Common myeloid progenitor, CD34-positive (primary cell): Measurements from ENCODE around the gene HAPLN2.

Source experiments
- CTCF ChIA-PET: fragments of 350-600 bp; sonication (Branson Sonifier 250); formaldehyde crosslinking; loops from one replicate; lab custom pipeline; 2021; ENCODE audit warnings: antibody characterized with exemption; lab: Charles Lee
- POLR2A ChIA-PET: fragments of 350-600 bp; sonication (Branson Sonifier 250); formaldehyde crosslinking; loops from one replicate; lab custom pipeline; 2021; ENCODE audit warnings: antibody characterized with exemption; lab: Charles Lee
- DNase-seq, 3 donors: peaks; one replicate each; pipeline versions ENCODE4 v3.0.0 to v3.0.0-alpha.2; 2013
- H3K27ac ChIP-seq, 2 experiments: 1 replicate in 1 of 2; 2 replicates in 1 of 2; pipeline ENCODE4 v1.7.0; 2013; ENCODE audit warnings: inconsistent platforms in 2 of 2, low read length in 2 of 2, mild to moderate bottlenecking in 2 of 2, low read depth in 1 of 2, moderate library complexity in 1 of 2; ENCODE audit not compliant: severe bottlenecking in 2 of 2, insufficient read depth in 1 of 2, poor library complexity in 1 of 2
- H3K27me3 ChIP-seq, 5 experiments: replicated peaks in 2 of 5; 1 replicate in 3 of 5; 2 replicates in 2 of 5; pipeline versions ENCODE4 v1.6.1 to v1.7.0; 2013; ENCODE audit warnings: low read length in 4 of 5, mild to moderate bottlenecking in 2 of 5, moderate library complexity in 2 of 5, inconsistent platforms in 1 of 5; ENCODE audit not compliant: insufficient read depth in 5 of 5, control insufficient read depth in 4 of 5
- H3K36me3 ChIP-seq, 4 experiments: 1 replicate in 2 of 4; 2 replicates in 2 of 4; pipeline versions ENCODE4 v1.6.1 to v1.7.0; 2013; ENCODE audit warnings: low read length in 3 of 4, control low read depth in 1 of 4, mild to moderate bottlenecking in 1 of 4; ENCODE audit not compliant: control insufficient read depth in 4 of 4, insufficient read depth in 4 of 4
- H3K4me1 ChIP-seq, 4 experiments: 1 replicate in 3 of 4; 2 replicates in 1 of 4; pipeline versions ENCODE4 v1.6.1 to v1.7.1; 2013; ENCODE audit warnings: low read length in 3 of 4, mild to moderate bottlenecking in 3 of 4, control low read depth in 1 of 4, inconsistent platforms in 1 of 4, moderate library complexity in 1 of 4; ENCODE audit not compliant: control insufficient read depth in 4 of 4, insufficient read depth in 4 of 4; ENCODE audit errors: control extremely low read depth in 1 of 4
- H3K4me3 ChIP-seq, 7 experiments: 1 replicate in 4 of 7; 2 replicates in 3 of 7; pipeline versions ENCODE4 v1.5.1 to v1.7.0; 2013; ENCODE audit warnings: mild to moderate bottlenecking in 7 of 7, low read length in 6 of 7, moderate library complexity in 6 of 7, inconsistent platforms in 2 of 7, low read depth in 2 of 7, control low read depth in 1 of 7; ENCODE audit not compliant: insufficient read depth in 4 of 7, control insufficient read depth in 1 of 7; ENCODE audit errors: extremely low read depth in 1 of 7
- H3K9me3 ChIP-seq, 5 experiments: 1 replicate in 4 of 5; 2 replicates in 1 of 5; pipeline versions ENCODE4 v1.6.1 to v1.7.1; 2013; ENCODE audit warnings: low read length in 4 of 5, mild to moderate bottlenecking in 2 of 5, inconsistent platforms in 1 of 5, low read depth in 1 of 5, moderate library complexity in 1 of 5; ENCODE audit not compliant: control insufficient read depth in 4 of 5, insufficient read depth in 2 of 5; ENCODE audit errors: control extremely low read depth in 1 of 5
- WGBS: methylation state at CpG from one replicate; pipeline ENCODE4 v1.1.5; 2013; ENCODE audit not compliant: insufficient coverage; 5-methylcytosine and 5-hydroxymethylcytosine counted together

Gene HAPLN2

GRCh38 chr1:156658496-156658895 lies 39.3 kb downstream of the HAPLN2 start:
- ChIA-PET CTCF (interaction anchor here (0.6 to 16.8 kb wide), 15 partner anchors 10 to 270 kb away, joined by 3 to 351 read pairs (median 4); partner anchors contain the start of genes BCAN, HAPLN2, ISG20L2 and METTL25B), POLR2A (interaction anchor here (0.9 kb wide), 1 partner anchor 31 kb away, joined by 3 read pairs; no protein-coding TSS in a partner anchor)
- 97% methylated on average over 14 of the region's 14 CpGs for WGBS
- peaks cover 0 to 42% (median 27%) of the 10 kb centered on the region in 5 experiments for H3K27me3 ChIP-seq
- no peaks in the 10 kb centered on the region for H3K36me3 ChIP-seq
- no peak overlapping the region for H3K4me3 ChIP-seq
- no peak overlapping the region for H3K27ac ChIP-seq
- DNase-seq: no peak
- peaks cover 3 to 72% (median 65%) of the 10 kb centered on the region in 4 experiments for H3K4me1 ChIP-seq
- H3K9me3 ChIP-seq: no peaks in the 10 kb centered on the region

- Histone ChIP-seq H3K4me1 (peaks cover 3 to 77% (median 67%) of the 10 kb centered on the region in 4 experiments), H3K9me3 (no peaks in the 10 kb centered on the region), H3K27me3 (peaks cover 0 to 37% (median 23%) of the 10 kb centered on the region in 5 experiments), H3K4me3 (no peak overlapping the region), H3K27ac (no peak overlapping the region), H3K36me3 (no peaks in the 10 kb centered on the region)
- ChIA-PET POLR2A (no interaction called here), CTCF (interaction anchor here (0.7 to 16.8 kb wide), 12 partner anchors 9 to 179 kb away, joined by 3 to 351 read pairs (median 6); partner anchors contain the start of genes BCAN, CRABP2, HAPLN2 and ISG20L2)
- no peak for DNase-seq
- 90% methylated on average over 9 of the region's 10 CpGs for WGBS
Observed at GRCh38 chr1:156658945-156659574, 39.8 kb downstream of the HAPLN2 start.

- POLR2A ChIA-PET: no interaction called here
- 36% methylated on average over 6 of the region's 6 CpGs for WGBS
- H3K27ac ChIP-seq: peak overlapping the region in 1 of 2 experiments; percentile 31
- no peaks in the 10 kb centered on the region for H3K36me3 ChIP-seq
- H3K27me3 ChIP-seq: peaks cover 0 to 31% (median 20%) of the 10 kb centered on the region in 5 experiments
- H3K9me3 ChIP-seq: no peaks in the 10 kb centered on the region
- H3K4me3 ChIP-seq: peak overlapping the region in 3 of 7 experiments; percentile 25 to 31 (median 26)
- peak in 1 of 3 donors; percentile 10 for DNase-seq
- CTCF ChIA-PET: interaction anchor here (0.7 to 16.8 kb wide), 10 partner anchors 9 to 126 kb away, joined by 3 to 351 read pairs (median 18); partner anchors contain the start of genes BCAN, CRABP2, HAPLN2 and ISG20L2
- peaks cover 3 to 83% (median 71%) of the 10 kb centered on the region in 4 experiments for H3K4me1 ChIP-seq
Observed at GRCh38 chr1:156659661-156659987, 40.4 kb downstream of the HAPLN2 start.

- Histone ChIP-seq H3K27me3 (peaks cover 0 to 26% (median 16%) of the 10 kb centered on the region in 5 experiments), H3K9me3 (no peaks in the 10 kb centered on the region), H3K36me3 (no peaks in the 10 kb centered on the region), H3K4me1 (peaks cover 3 to 87% (median 76%) of the 10 kb centered on the region in 4 experiments), H3K27ac (peak overlapping the region in 1 of 2 experiments; percentile 81), H3K4me3 (peak overlapping the region in 3 of 7 experiments; percentile 25 to 31 (median 26))
- CTCF ChIA-PET: interaction anchor here (0.5 to 16.8 kb wide), 16 partner anchors 10 to 1408 kb away, joined by 3 to 351 read pairs (median 5); partner anchors contain the start of genes BCAN, CRABP2, HAPLN2 and ISG20L2
- POLR2A ChIA-PET: interaction anchor here (0.6 to 1.3 kb wide), 5 partner anchors 16 to 159 kb away, joined by 3 to 4 read pairs (median 3); partner anchors contain the start of genes CRABP2, MEF2D and PRCC
- 38% methylated on average over 17 of the region's 38 CpGs for WGBS
- DNase-seq: peak; percentile 92 to 96 (median 95)
Observed at GRCh38 chr1:156659988-156660751, 41.0 kb downstream of the HAPLN2 start.

GRCh38 chr1:156660752-156661112 lies 41.5 kb downstream of the HAPLN2 start:
- WGBS: 50% methylated on average over 2 of the region's 2 CpGs

GRCh38 chr1:156662005-156662799 lies 43.0 kb downstream of the HAPLN2 start:
- Histone ChIP-seq H3K9me3 (no peaks in the 10 kb centered on the region), H3K36me3 (no peaks in the 10 kb centered on the region), H3K4me1 (peaks cover 3 to 78% (median 68%) of the 10 kb centered on the region in 4 experiments), H3K27me3 (peaks cover 0 to 8% (median 1%) of the 10 kb centered on the region in 5 experiments), H3K27ac (peak overlapping the region in 1 of 2 experiments; percentile 81), H3K4me3 (peak overlapping the region in 2 of 7 experiments; percentile 4 to 30)
- ChIA-PET CTCF (interaction anchor here (1.2 to 16.8 kb wide), 7 partner anchors 12 to 227 kb away, joined by 3 to 351 read pairs (median 31); partner anchors contain the start of genes BCAN, HAPLN2, ISG20L2 and METTL25B), POLR2A (no interaction called here)
- no peak for DNase-seq
- 52% methylated on average over 11 of the region's 12 CpGs for WGBS

More at GRCh38 chr1:156660752-156661112, 41.5 kb downstream of the HAPLN2 start:
- Histone ChIP-seq H3K4me1 (peaks cover 3 to 89% (median 79%) of the 10 kb centered on the region in 4 experiments), H3K27ac (peak overlapping the region in 1 of 2 experiments; percentile 81), H3K27me3 (peaks cover 0 to 23% (median 12%) of the 10 kb centered on the region in 5 experiments), H3K36me3 (no peaks in the 10 kb centered on the region), H3K4me3 (peak overlapping the region in 2 of 7 experiments; percentile 30 to 57), H3K9me3 (no peaks in the 10 kb centered on the region)
- ChIA-PET POLR2A (interaction anchor here (0.6 to 1.3 kb wide), 5 partner anchors 15 to 160 kb away, joined by 3 to 4 read pairs (median 3); partner anchors contain the start of genes CRABP2, MEF2D and PRCC), CTCF (interaction anchor here (0.5 to 16.8 kb wide), 13 partner anchors 10 to 1409 kb away, joined by 3 to 351 read pairs (median 4); partner anchors contain the start of genes BCAN, HAPLN2, ISG20L2 and METTL25B)
- DNase-seq: no peak
